IMR-90 (cell line): ENCODE measurements around the gene ADCK2. TPM values are rescaled to one million over a fixed set of nuclear protein-coding genes. Genes with fewer than 3 reads are reported as not detected.
A peak's percentile ranks its signal among the peaks of the same experiment; 100 is the strongest.

Source experiments
- ATAC-seq: fragments of 200-7000 bp; cut with Tn5 transposase; 2 replicates; pipeline ENCODE4 v1.9.1; 2020; ENCODE audit warnings: low read depth, mild to moderate bottlenecking, moderate library complexity
- BruUV-seq: library from RNA; stranded (reverse); fragments of 400-500 nt; replicated peaks from 2 replicates; lab custom pipeline; 2021; lab: Mats Ljungman, UMichigan
- CTCF ChIA-PET: fragments of 300-600 bp; formaldehyde crosslinking; extraction: SDS; loops from one replicate; lab custom pipeline; 2021; ENCODE audit warnings: antibody characterized with exemption; lab: Yijun Ruan, JAX
- POLR2A ChIA-PET: fragments of 300-600 bp; sonication (Branson Sonifier 250); formaldehyde crosslinking; loops from one replicate; lab custom pipeline; 2022; ENCODE audit warnings: antibody characterized with exemption; ENCODE audit not compliant: unreplicated experiment; lab: Charles Lee
- DNase-seq: peaks from one replicate; pipeline ENCODE4 v3.0.0; 2013
- H2AFZ ChIP-seq: replicated peaks from 2 replicates; pipeline ENCODE3; 2013; ENCODE audit warnings: low read length, mild to moderate bottlenecking; ENCODE audit not compliant: poor library complexity
- H2AK5ac ChIP-seq: 2 replicates; pipeline ENCODE4 v1.6.1; 2013; ENCODE audit warnings: low read depth, low read length, inconsistent platforms
- H2AK9ac ChIP-seq: replicated peaks from 2 replicates; pipeline ENCODE3; 2013; ENCODE audit warnings: mild to moderate bottlenecking, low read depth, low read length, moderate library complexity; ENCODE audit not compliant: poor library complexity
- H2BK120ac ChIP-seq: 2 replicates; pipeline ENCODE4 v1.6.1; 2013; ENCODE audit warnings: low read depth, low read length, inconsistent platforms
- H2BK15ac ChIP-seq: 3 replicates; pipeline ENCODE4 v1.6.1; 2013; ENCODE audit warnings: low read depth, low read length, inconsistent platforms
- H2BK20ac ChIP-seq: 2 replicates; pipeline ENCODE4 v1.6.1; 2013; ENCODE audit warnings: low read depth, mild to moderate bottlenecking, inconsistent platforms, low read length, moderate library complexity
- H2BK5ac ChIP-seq: 2 replicates; pipeline ENCODE4 v1.6.1; 2013; ENCODE audit warnings: mild to moderate bottlenecking, low read depth, low read length, inconsistent platforms; ENCODE audit not compliant: poor library complexity, severe bottlenecking
- H3K14ac ChIP-seq: replicated peaks from 2 replicates; pipeline ENCODE4 v1.6.1; 2013; ENCODE audit warnings: low read depth, low read length, inconsistent platforms
- H3K18ac ChIP-seq: 2 replicates; pipeline ENCODE4 v1.6.1; 2013; ENCODE audit warnings: low read depth, low read length, control low read depth
- H3K23ac ChIP-seq: 2 replicates; pipeline ENCODE4 v1.6.1; 2013; ENCODE audit warnings: low read depth, low read length, inconsistent platforms
- H3K27ac ChIP-seq: 2 replicates; pipeline ENCODE4 v1.5.1; 2013; ENCODE audit warnings: mild to moderate bottlenecking, control low read depth, low read length; ENCODE audit not compliant: insufficient read depth
- H3K27me3 ChIP-seq: 2 replicates; pipeline ENCODE4 v1.6.1; 2013; ENCODE audit warnings: low read length; ENCODE audit not compliant: control insufficient read depth, insufficient read depth
- H3K36me3 ChIP-seq: 2 replicates; pipeline ENCODE4 v1.6.1; 2013; ENCODE audit warnings: low read length, mixed read lengths; ENCODE audit not compliant: control insufficient read depth, insufficient read depth
- H3K4ac ChIP-seq: 2 replicates; pipeline ENCODE4 v1.6.1; 2013; ENCODE audit warnings: low read depth, low read length, inconsistent platforms
- H3K4me1 ChIP-seq: 2 replicates; pipeline ENCODE4 v1.6.1; 2013; ENCODE audit warnings: low read length, mixed read lengths; ENCODE audit not compliant: control insufficient read depth, insufficient read depth
- H3K4me2 ChIP-seq: 2 replicates; pipeline ENCODE4 v1.6.1; 2013; ENCODE audit warnings: low read depth, mild to moderate bottlenecking, control low read depth, low read length, moderate library complexity
- H3K4me3 ChIP-seq: 2 replicates; pipeline ENCODE4 v1.5.1; 2013; ENCODE audit warnings: low read depth, mild to moderate bottlenecking, control low read depth, low read length, moderate library complexity; ENCODE audit not compliant: insufficient read depth
- H3K56ac ChIP-seq: 2 replicates; pipeline ENCODE4 v1.6.1; 2013; ENCODE audit warnings: low read length, inconsistent platforms; ENCODE audit not compliant: insufficient read depth; ENCODE audit errors: extremely low read depth
- H3K79me1 ChIP-seq, 2 experiments: 2 replicates each; pipeline ENCODE4 v1.6.1; 2013; ENCODE audit warnings: low read length in 2 of 2, inconsistent platforms in 1 of 2, low read depth in 1 of 2
- H3K9ac ChIP-seq: 2 replicates; pipeline ENCODE4 v1.6.1; 2013; ENCODE audit warnings: low read depth, low read length, control low read depth
- H3K9me1 ChIP-seq: 2 replicates; pipeline ENCODE4 v1.6.1; 2013; ENCODE audit warnings: low read length, inconsistent platforms; ENCODE audit not compliant: insufficient read depth
- H3K9me3 ChIP-seq: 2 replicates; pipeline ENCODE4 v1.6.1; 2013; ENCODE audit warnings: low read length; ENCODE audit not compliant: control insufficient read depth, insufficient read depth
- H4K20me1 ChIP-seq: 2 replicates; pipeline ENCODE4 v1.6.1; 2013; ENCODE audit warnings: low read length, inconsistent platforms; ENCODE audit not compliant: insufficient read depth
- H4K5ac ChIP-seq: 2 replicates; pipeline ENCODE4 v1.6.1; 2013; ENCODE audit warnings: mild to moderate bottlenecking, low read depth, low read length, control low read depth
- H4K8ac ChIP-seq, 2 experiments: 2 replicates each; pipeline ENCODE4 v1.6.1; 2013; ENCODE audit warnings: low read depth in 2 of 2, low read length in 2 of 2, control low read depth in 1 of 2, inconsistent platforms in 1 of 2
- H4K91ac ChIP-seq: 2 replicates; pipeline ENCODE4 v1.6.1; 2013; ENCODE audit warnings: low read depth, low read length, inconsistent platforms; ENCODE audit not compliant: insufficient read depth
- BHLHE40 ChIP-seq: fragments of 150-350 bp; IDR thresholded peaks from 2 replicates; pipeline ENCODE4 v1.6.1; 2016; ENCODE audit warnings: mild to moderate bottlenecking, low read depth, low read length
- CEBPB ChIP-seq: IDR thresholded peaks from 2 replicates; pipeline ENCODE4 v1.6.1; 2012; ENCODE audit warnings: low read depth, low read length, improper control_type of control experiment
- CTCF ChIP-seq: conservative IDR thresholded peaks from 2 replicates; pipeline ENCODE4 v1.5.1; 2012; ENCODE audit warnings: mild to moderate bottlenecking, low read depth, low read length, improper control_type of control experiment
- ELK1 ChIP-seq: fragments of 150-350 bp; IDR thresholded peaks from 2 replicates; pipeline ENCODE4 v1.6.1; 2016; ENCODE audit warnings: low read depth, mild to moderate bottlenecking, low read length, moderate library complexity, borderline replicate concordance
- MXI1 ChIP-seq: IDR thresholded peaks from 2 replicates; pipeline ENCODE4 v1.6.1; 2012; ENCODE audit warnings: low read depth, mild to moderate bottlenecking, low read length, moderate library complexity, borderline replicate concordance
- WGBS, 2 experiments: methylation state at CpG; one replicate each; pipeline versions ENCODE4 v1.1.5 to v1.1.7; 2013; ENCODE audit warnings: missing lambda C conversion rate in 2 of 2; ENCODE audit not compliant: insufficient read length in 1 of 2; ENCODE audit errors: extremely low coverage in 2 of 2; 5-methylcytosine and 5-hydroxymethylcytosine counted together
- dilution Hi-C: fragments of 300-500 bp; cut with HindIII; formaldehyde crosslinking; loops from one replicate; pipeline ENCODE4 v1.14.3; 2018; ENCODE audit warnings: low sequenced_read_pairs; ENCODE audit not compliant: unreplicated experiment
- in situ Hi-C: fragments of 300-500 bp; cut with MboI; formaldehyde crosslinking; loops from 3 replicates; pipeline ENCODE4 v1.14.3; 2019; ENCODE audit warnings: low sequenced_read_pairs, inconsistent platforms, mixed read lengths
- intact Hi-C: fragments of 100-400 bp; cut with micrococcal nuclease; formaldehyde crosslinking; loops from 2 replicates; pipeline ENCODE4 v1.10.0; 2022
- polyA plus RNA-seq, 3 experiments: library from polyadenylated mRNA; depleted of rRNA; stranded (reverse); fragments of >200 nt; gene quantifications; 2 replicates each; pipeline ENCODE4 v1.2.3, GENCODE V29; 2012; ENCODE audit warnings: low replicate concordance in 1 of 3
- total RNA-seq: library from RNA; depleted of rRNA; stranded (reverse); fragments of >200 nt; gene quantifications from 2 replicates; pipeline ENCODE4 v1.2.3, GENCODE V29; 2012

ADCK2 gene
- total and polyA plus RNA-seq, 2 of the 4 experiments (the other 2 are of a cell fraction), result 7.1 to 10.0 TPM

GRCh38 chr7:140684066-140684950 lies 11.6 kb downstream of the ADCK2 start:
- no TSS peak for BruUV-seq
- POLR2A ChIA-PET, result no interaction called here
- 87% methylated on average over 12 of the region's 20 CpGs; no CpG with 5 or more reads in 1 of the 2 experiments for WGBS, 2 experiments

More at GRCh38 chr7:140684066-140684950, 11.6 kb downstream of the ADCK2 start:
- H3K14ac ChIP-seq, result no peak overlapping the region
- H2AFZ ChIP-seq, result no peak overlapping the region
- no peak overlapping the region for H2BK15ac ChIP-seq
- no peak overlapping the region for H3K18ac ChIP-seq
- H2BK5ac ChIP-seq, result no peak overlapping the region
- no peaks in the 10 kb centered on the region for H3K4me1 ChIP-seq
- DNase-seq (no peak), ATAC-seq (no peak)
- H3K4me2 ChIP-seq, result no peak overlapping the region
- peaks cover 9% of the 10 kb centered on the region for H3K36me3 ChIP-seq
- H2AK5ac ChIP-seq, result no peak overlapping the region
- H4K20me1 ChIP-seq, result no peaks in the 10 kb centered on the region
- in situ Hi-C loops (loop anchor here (10.0 kb wide), 1 partner anchor 850 kb away; no protein-coding TSS in a partner anchor), dilution Hi-C loops (no loop called here), intact Hi-C loops (no loop called here)
- H3K4ac ChIP-seq, result no peak overlapping the region
- H4K8ac ChIP-seq, result no peak overlapping the region
- H3K23ac ChIP-seq, result no peak overlapping the region
- H4K91ac ChIP-seq, result no peak overlapping the region
- no peak overlapping the region for H4K5ac ChIP-seq
- no peak overlapping the region for H2BK120ac ChIP-seq
- no peak overlapping the region for H3K9ac ChIP-seq
- H3K9me1 ChIP-seq, result no peaks in the 10 kb centered on the region
- no peaks in the 10 kb centered on the region for H3K79me1 ChIP-seq
- H3K9me3 ChIP-seq, result no peaks in the 10 kb centered on the region
- no peak overlapping the region for H3K4me3 ChIP-seq
- no peaks in the 10 kb centered on the region for H3K27me3 ChIP-seq
- CTCF ChIA-PET, result no interaction called here
- H2AK9ac ChIP-seq, result peak overlapping the region; percentile 37
- H3K27ac ChIP-seq, result no peak overlapping the region
- H3K56ac ChIP-seq, result no peak overlapping the region
- TF ChIP-seq BHLHE40 (no peak), ELK1 (no peak), MXI1 (no peak), CTCF (no peak), CEBPB (no peak)
- H2BK20ac ChIP-seq, result no peak overlapping the region
